Common myeloid progenitor, CD34-positive (primary cell): ENCODE measurements around the gene BCL11A.

ENCODE experiments used
- CTCF ChIA-PET: fragments of 350-600 bp; sonication (Branson Sonifier 250); formaldehyde crosslinking; loops from one replicate; lab custom pipeline; 2021; ENCODE audit warnings: antibody characterized with exemption; lab: Charles Lee
- POLR2A ChIA-PET: fragments of 350-600 bp; sonication (Branson Sonifier 250); formaldehyde crosslinking; loops from one replicate; lab custom pipeline; 2021; ENCODE audit warnings: antibody characterized with exemption; lab: Charles Lee
- DNase-seq, 3 donors: peaks; one replicate each; pipeline versions ENCODE4 v3.0.0 to v3.0.0-alpha.2; 2013
- H3K27ac ChIP-seq, 2 experiments: 1 replicate in 1 of 2; 2 replicates in 1 of 2; pipeline ENCODE4 v1.7.0; 2013; ENCODE audit warnings: inconsistent platforms in 2 of 2, low read length in 2 of 2, mild to moderate bottlenecking in 2 of 2, low read depth in 1 of 2, moderate library complexity in 1 of 2; ENCODE audit not compliant: severe bottlenecking in 2 of 2, insufficient read depth in 1 of 2, poor library complexity in 1 of 2
- H3K27me3 ChIP-seq, 5 experiments: replicated peaks in 2 of 5; 1 replicate in 3 of 5; 2 replicates in 2 of 5; pipeline versions ENCODE4 v1.6.1 to v1.7.0; 2013; ENCODE audit warnings: low read length in 4 of 5, mild to moderate bottlenecking in 2 of 5, moderate library complexity in 2 of 5, inconsistent platforms in 1 of 5; ENCODE audit not compliant: insufficient read depth in 5 of 5, control insufficient read depth in 4 of 5
- H3K36me3 ChIP-seq, 4 experiments: 1 replicate in 2 of 4; 2 replicates in 2 of 4; pipeline versions ENCODE4 v1.6.1 to v1.7.0; 2013; ENCODE audit warnings: low read length in 3 of 4, control low read depth in 1 of 4, mild to moderate bottlenecking in 1 of 4; ENCODE audit not compliant: control insufficient read depth in 4 of 4, insufficient read depth in 4 of 4
- H3K4me1 ChIP-seq, 4 experiments: 1 replicate in 3 of 4; 2 replicates in 1 of 4; pipeline versions ENCODE4 v1.6.1 to v1.7.1; 2013; ENCODE audit warnings: low read length in 3 of 4, mild to moderate bottlenecking in 3 of 4, control low read depth in 1 of 4, inconsistent platforms in 1 of 4, moderate library complexity in 1 of 4; ENCODE audit not compliant: control insufficient read depth in 4 of 4, insufficient read depth in 4 of 4; ENCODE audit errors: control extremely low read depth in 1 of 4
- H3K4me3 ChIP-seq, 7 experiments: 1 replicate in 4 of 7; 2 replicates in 3 of 7; pipeline versions ENCODE4 v1.5.1 to v1.7.0; 2013; ENCODE audit warnings: mild to moderate bottlenecking in 7 of 7, low read length in 6 of 7, moderate library complexity in 6 of 7, inconsistent platforms in 2 of 7, low read depth in 2 of 7, control low read depth in 1 of 7; ENCODE audit not compliant: insufficient read depth in 4 of 7, control insufficient read depth in 1 of 7; ENCODE audit errors: extremely low read depth in 1 of 7
- H3K9me3 ChIP-seq, 5 experiments: 1 replicate in 4 of 5; 2 replicates in 1 of 5; pipeline versions ENCODE4 v1.6.1 to v1.7.1; 2013; ENCODE audit warnings: low read length in 4 of 5, mild to moderate bottlenecking in 2 of 5, inconsistent platforms in 1 of 5, low read depth in 1 of 5, moderate library complexity in 1 of 5; ENCODE audit not compliant: control insufficient read depth in 4 of 5, insufficient read depth in 2 of 5; ENCODE audit errors: control extremely low read depth in 1 of 5
- WGBS: methylation state at CpG from one replicate; pipeline ENCODE4 v1.1.5; 2013; ENCODE audit not compliant: insufficient coverage; 5-methylcytosine and 5-hydroxymethylcytosine counted together

The BCL11A gene

GRCh38 chr2:60414495-60415138 is 138.8 kb downstream of the BCL11A start:
- no CpG with 5 or more reads among the region's 2 CpGs for WGBS
- Histone ChIP-seq H3K9me3 (no peaks in the 10 kb centered on the region), H3K27ac (no peak overlapping the region), H3K4me3 (peak overlapping the region in 1 of 7 experiments; percentile 38), H3K36me3 (no peaks in the 10 kb centered on the region), H3K4me1 (peaks cover 24 to 64% (median 58%) of the 10 kb centered on the region in 4 experiments), H3K27me3 (no peaks in the 10 kb centered on the region)
- DNase-seq: peak in 1 of 3 donors; percentile 47
- POLR2A ChIA-PET: no interaction called here
- CTCF ChIA-PET: no interaction called here

- Histone ChIP-seq H3K4me1 (peaks cover 29 to 72% (median 66%) of the 10 kb centered on the region in 4 experiments), H3K9me3 (no peaks in the 10 kb centered on the region)
- 0% methylated on average over 6 of the region's 6 CpGs for WGBS
Observed at GRCh38 chr2:60413814-60414168, 139.7 kb downstream of the BCL11A start.

DNA sequence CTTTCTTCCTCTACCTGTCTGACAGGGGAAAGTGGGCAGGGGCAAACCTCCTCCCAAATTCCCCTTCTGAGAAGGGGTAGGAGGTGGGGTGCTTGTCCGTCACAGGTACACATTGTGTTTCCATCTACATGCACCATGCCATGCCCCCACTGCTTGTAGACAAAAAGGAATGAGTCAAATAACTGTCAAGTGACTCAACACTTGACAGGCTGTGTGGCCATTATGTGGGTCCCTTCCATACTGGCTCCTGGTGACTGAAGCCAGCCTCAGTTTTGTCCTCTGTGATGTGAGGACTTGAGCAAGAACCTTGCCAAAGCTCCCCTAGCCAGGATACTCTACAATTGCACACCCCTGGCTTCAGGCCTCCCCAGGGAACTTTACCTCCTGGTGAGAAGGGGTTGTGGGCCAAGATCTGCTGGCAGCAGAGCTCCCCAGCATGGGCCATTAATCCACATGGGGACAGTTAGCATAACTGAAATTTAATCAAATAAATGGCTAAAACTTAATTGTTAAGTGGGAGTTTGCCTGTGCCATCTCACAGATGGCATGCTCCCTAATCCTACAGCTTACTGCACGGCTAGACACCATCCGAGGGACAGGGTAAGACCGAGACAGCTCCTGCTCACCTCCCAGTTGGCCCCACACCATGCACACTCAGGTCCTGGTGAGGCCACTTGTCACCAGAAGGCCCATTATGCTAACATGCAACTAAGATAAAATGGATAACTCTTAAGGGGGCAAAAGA is 140.2 kb downstream of the BCL11A start:
- H3K36me3 ChIP-seq: no peaks in the 10 kb centered on the region
- peak in 2 of 3 donors; percentile 43 to 61 for DNase-seq
- WGBS: 38% methylated on average over 3 of the region's 4 CpGs
- POLR2A ChIA-PET: no interaction called here
- peaks cover 29 to 77% (median 71%) of the 10 kb centered on the region in 4 experiments for H3K4me1 ChIP-seq
- H3K4me3 ChIP-seq: no peak overlapping the region
- H3K27me3 ChIP-seq: no peaks in the 10 kb centered on the region
- H3K27ac ChIP-seq: peak overlapping the region; percentile 65 to 72
- H3K9me3 ChIP-seq: no peaks in the 10 kb centered on the region
- CTCF ChIA-PET: interaction anchor here (0.6 to 0.9 kb wide), 3 partner anchors 14 to 27 kb away, joined by 3 to 4 read pairs (median 3); no protein-coding TSS in a partner anchor

More at GRCh38 chr2:60413814-60414168, 139.7 kb downstream of the BCL11A start:
- no peaks in the 10 kb centered on the region for H3K36me3 ChIP-seq
- peak overlapping the region; percentile 65 to 72 for H3K27ac ChIP-seq
- H3K4me3 ChIP-seq: no peak overlapping the region
- no peaks in the 10 kb centered on the region for H3K27me3 ChIP-seq
- DNase-seq: peak; percentile 86 to 99 (median 98)
- POLR2A ChIA-PET: no interaction called here
- CTCF ChIA-PET: interaction anchor here (0.9 kb wide), 1 partner anchor 26 kb away, joined by 4 read pairs; no protein-coding TSS in a partner anchor

- POLR2A ChIA-PET: no interaction called here
- Histone ChIP-seq H3K4me3 (no peak overlapping the region), H3K27ac (peak overlapping the region; percentile 65 to 72), H3K4me1 (peaks cover 29 to 80% (median 74%) of the 10 kb centered on the region in 4 experiments), H3K36me3 (no peaks in the 10 kb centered on the region), H3K9me3 (no peaks in the 10 kb centered on the region), H3K27me3 (no peaks in the 10 kb centered on the region)
- no CpG with 5 or more reads among the region's 5 CpGs for WGBS
- no peak for DNase-seq
- CTCF ChIA-PET: interaction anchor here (0.9 kb wide), 2 partner anchors 21 to 28 kb away, joined by 3 to 4 read pairs; no protein-coding TSS in a partner anchor
Observed at GRCh38 chr2:60412620-60413019, 140.8 kb downstream of the BCL11A start.

- WGBS: 85% methylated on average over 6 of the region's 6 CpGs
- DNase-seq: peak in 1 of 3 donors; percentile 34
- Histone ChIP-seq H3K4me3 (no peak overlapping the region), H3K9me3 (no peaks in the 10 kb centered on the region), H3K36me3 (no peaks in the 10 kb centered on the region), H3K27me3 (no peaks in the 10 kb centered on the region), H3K4me1 (peaks cover 32 to 83% (median 79%) of the 10 kb centered on the region in 4 experiments), H3K27ac (no peak overlapping the region)
- ChIA-PET POLR2A (no interaction called here), CTCF (interaction anchor here (1.0 to 1.5 kb wide), 2 partner anchors 27 to 97 kb away, joined by 4 to 5 read pairs; no protein-coding TSS in a partner anchor)
Observed at GRCh38 chr2:60412027-60412426, 141.4 kb downstream of the BCL11A start.

DNA sequence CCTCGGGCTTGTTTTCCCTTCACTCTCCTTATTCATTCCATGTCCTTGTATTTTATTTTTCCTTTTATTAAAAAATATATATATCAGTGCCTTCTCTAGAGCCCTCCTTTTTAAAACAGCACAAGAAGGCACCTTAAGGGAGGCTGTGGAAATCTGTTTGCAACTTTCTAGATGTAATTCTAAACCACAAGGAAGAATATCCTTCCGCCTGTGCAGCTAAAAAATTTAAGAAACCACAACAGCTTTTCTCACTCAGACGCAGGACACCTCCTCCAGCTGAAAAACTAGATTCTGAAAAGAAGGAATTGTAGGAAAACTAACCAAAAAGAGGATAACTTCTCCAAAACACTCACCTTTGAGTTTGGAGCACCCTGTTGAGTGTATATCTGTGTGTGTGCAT is 142.2 kb downstream of the BCL11A start:
- ChIA-PET CTCF (interaction anchor here (1.0 to 1.5 kb wide), 2 partner anchors 28 to 96 kb away, joined by 4 to 5 read pairs; no protein-coding TSS in a partner anchor), POLR2A (no interaction called here)
- no peaks in the 10 kb centered on the region for H3K27me3 ChIP-seq
- peak in 2 of 3 donors; percentile 58 to 63 for DNase-seq
- no CpG with 5 or more reads among the region's 3 CpGs for WGBS
- no peaks in the 10 kb centered on the region for H3K9me3 ChIP-seq
- H3K27ac ChIP-seq: peak overlapping the region in 1 of 2 experiments; percentile 49
- peak overlapping the region in 3 of 7 experiments; percentile 32 to 44 (median 36) for H3K4me3 ChIP-seq
- H3K36me3 ChIP-seq: no peaks in the 10 kb centered on the region
- H3K4me1 ChIP-seq: peaks cover 36 to 84% (median 80%) of the 10 kb centered on the region in 4 experiments
